Stimulated activated CD8-positive, alpha-beta memory T cell treated with anti-CD3 and anti-CD28 coated beads, Interleukin-12 subunit alpha, Interleukin-12 subunit beta, amount 100 ng/mL, for 1 hour (primary cell): ENCODE results near the gene SART1.
"Not testable (repeated sequence)": the region's sequence is repeated elsewhere in the genome, so short reads cannot be mapped to it uniquely, and the experiment has no call there.

Source experiments
- DNase-seq: peaks from one replicate; pipeline ENCODE4 v3.0.0-alpha.2; 2020; ENCODE audit warnings: low read depth

Gene SART1

GRCh38 chr11:65934014-65934413, 27.5 kb upstream of the SART1 start:
- DNase-seq: no peak

GRCh38 chr11:65937766-65938165, 23.8 kb upstream of the SART1 start:
- no peak for DNase-seq

GRCh38 chr11:65941720-65942310, 19.7 kb upstream of the SART1 start:
- no peak for DNase-seq

GRCh38 chr11:65942531-65942930, 19.0 kb upstream of the SART1 start:
- DNase-seq: no peak

GRCh38 chr11:65944191-65944590, 17.3 kb upstream of the SART1 start:
- no peak for DNase-seq

GRCh38 chr11:65944767-65945166, 16.8 kb upstream of the SART1 start:
- no peak for DNase-seq

GRCh38 chr11:65945430-65945911, 16.1 kb upstream of the SART1 start, which contains the start of gene TSGA10IP:
Gene TSGA10IP (plus strand): TSS chr11:65945480. CDS start chr11:65945676, 196 bp downstream.
- DNase-seq: no peak

- no peak for DNase-seq
Measured at GRCh38 chr11:65945941-65946558, 15.5 kb upstream of the SART1 start.

- DNase-seq: no peak
Measured at GRCh38 chr11:65946655-65947054, 14.9 kb upstream of the SART1 start.

GRCh38 chr11:65947133-65947532, 14.4 kb upstream of the SART1 start:
- no peak for DNase-seq

- DNase-seq: no peak
Measured at GRCh38 chr11:65947603-65948125, 13.9 kb upstream of the SART1 start.

GRCh38 chr11:65950711-65951110, 10.8 kb upstream of the SART1 start:
- DNase-seq: not testable (repeated sequence)

GRCh38 chr11:65951641-65952040, 9.9 kb upstream of the SART1 start:
- DNase-seq: not testable (repeated sequence)

GRCh38 chr11:65952052-65952521, 9.4 kb upstream of the SART1 start:
- DNase-seq: no peak

GRCh38 chr11:65953471-65953870, 8.1 kb upstream of the SART1 start:
- DNase-seq: no peak

GRCh38 chr11:65954771-65955170, 6.8 kb upstream of the SART1 start:
- DNase-seq: no peak

GRCh38 chr11:65958291-65958690, 3.2 kb upstream of the SART1 start:
- DNase-seq: no peak

GRCh38 chr11:65958774-65959420, 2.6 kb upstream of the SART1 start:
- no peak for DNase-seq

GRCh38 chr11:65960824-65961266, 689 bp upstream of the SART1 start:
- DNase-seq: no peak

GRCh38 chr11:65962141-65962564, 619 bp downstream of the SART1 start:
- no peak for DNase-seq

- no peak for DNase-seq
Measured at GRCh38 chr11:65964906-65965305, 3.4 kb downstream of the SART1 start.

GRCh38 chr11:65965986-65966762, 4.6 kb downstream of the SART1 start:
- no peak for DNase-seq
